Esophagus muscularis mucosa (tissue), 4 donors: Measurements from ENCODE around the gene IRAK1. TPM values are rescaled to one million over a fixed set of nuclear protein-coding genes. Genes with fewer than 3 reads are reported as not detected.

Experiments
- DNase-seq: peaks from one replicate; pipeline ENCODE4 v3.0.0-alpha.2; 2017; ENCODE audit errors: extremely low spot score
- H3K27ac ChIP-seq, 4 donors: fragments of 200-600 bp; sonication (generic); replicated peaks in 1 of 4; 1 replicate in 3 of 4; 2 replicates in 1 of 4; pipeline ENCODE4 v1.5.1; 2016 to 2019; ENCODE audit warnings: mild to moderate bottlenecking in 1 of 4
- H3K27me3 ChIP-seq, 4 donors: fragments of 200-600 bp; sonication (generic); one replicate each; pipeline versions ENCODE4 v1.5.1 to v1.6.0; 2016 to 2019
- H3K36me3 ChIP-seq, 4 donors: fragments of 200-600 bp; sonication (generic); one replicate each; pipeline ENCODE4 v1.5.1; 2016 to 2019
- H3K4me1 ChIP-seq, 4 donors: fragments of 200-600 bp; sonication (generic); one replicate each; pipeline ENCODE4 v1.5.1; 2016 to 2019
- H3K4me3 ChIP-seq, 4 donors: fragments of 200-600 bp; sonication (generic); 1 replicate in 2 of 4; 2 replicates in 2 of 4; pipeline ENCODE4 v1.5.1; 2016 to 2019; ENCODE audit warnings: mild to moderate bottlenecking in 4 of 4, moderate library complexity in 1 of 4
- H3K9me3 ChIP-seq, 4 donors: fragments of 200-600 bp; sonication (generic); 1 replicate in 3 of 4; 2 replicates in 1 of 4; pipeline ENCODE4 v1.5.1; 2016 to 2019
- CTCF ChIP-seq, 3 experiments: fragments of 200-600 bp in 2 of 3; fragments of 450-650 bp in 1 of 3; sonication (generic) in 2 of 3; IDR thresholded peaks; one replicate each; pipeline ENCODE4 v1.5.1; 2017 to 2019; ENCODE audit warnings: antibody characterized with exemption in 3 of 3, mild to moderate bottlenecking in 2 of 3, moderate library complexity in 1 of 3
- EP300 ChIP-seq: sonication (generic); formaldehyde crosslinking; IDR thresholded peaks from one replicate; pipeline ENCODE4 v1.6.1; 2017; ENCODE audit warnings: antibody characterized with exemption
- POLR2A ChIP-seq: fragments of 450-650 bp; IDR thresholded peaks from one replicate; pipeline ENCODE4 v1.6.1; 2017; ENCODE audit warnings: antibody characterized with exemption, moderate library complexity, mild to moderate bottlenecking, low read depth
- POLR2AphosphoS5 ChIP-seq, 2 donors: sonication (generic); formaldehyde crosslinking; IDR thresholded peaks; one replicate each; pipeline ENCODE4 v1.6.1; 2017; ENCODE audit warnings: antibody characterized with exemption in 2 of 2
- WGBS: methylation state at CpG from one replicate; pipeline ENCODE4 v1.1.5; 2018; 5-methylcytosine and 5-hydroxymethylcytosine counted together
- intact Hi-C: fragments of 100-400 bp; cut with DNase I; formaldehyde crosslinking; loops from one replicate; pipeline ENCODE4 v1.15.1; 2023
- small RNA-seq, 3 donors: library from RNA; depleted of rRNA; stranded (forward); fragments of <200 nt; gene quantifications; one replicate each; pipeline ENCODE3, GENCODE V24; 2016
- total RNA-seq, 4 donors: library from RNA; depleted of rRNA; stranded (reverse); fragments of >200 nt; gene quantifications; one replicate each; pipeline versions ENCODE4 v1.1.0 to v1.2.1, GENCODE V29; 2016

The IRAK1 gene
- total RNA-seq, 4 donors from 2014 or later, result 50.5 to 74.9 (median 67.6) TPM

- DNase-seq, result no peak
- WGBS, result 85% methylated on average over 4 of the region's 5 CpGs
- no peak overlapping the region for H3K4me3 ChIP-seq
- H3K9me3 ChIP-seq, result no peaks in the 10 kb centered on the region
- H3K27me3 ChIP-seq, result no peaks in the 10 kb centered on the region
- H3K27ac ChIP-seq, result peak overlapping the region in 3 of 4 donors; percentile 95 to 99 (median 98)
- H3K36me3 ChIP-seq, result peaks cover 15 to 42% (median 38%) of the 10 kb centered on the region in 4 donors
- H3K4me1 ChIP-seq, result peaks cover 41 to 62% (median 54%) of the 10 kb centered on the region in 4 donors
- TF ChIP-seq POLR2AphosphoS5 (IDR thresholded peaks at IDR 0.05), result no peak
- TF ChIP-seq POLR2A, result no peak
- no peak for TF ChIP-seq CTCF (IDR thresholded peaks at IDR 0.05)
- TF ChIP-seq EP300, result no peak
- intact Hi-C loops, result no loop called here
Measured at GRCh38 chrX:153965406-153965805, 54.3 kb downstream of the IRAK1 start.

- Histone ChIP-seq H3K27me3 (no peaks in the 10 kb centered on the region), H3K4me1 (peaks cover 36 to 52% (median 46%) of the 10 kb centered on the region in 4 donors), H3K36me3 (peaks cover 20 to 55% (median 51%) of the 10 kb centered on the region in 4 donors), H3K4me3 (no peak overlapping the region), H3K27ac (no peak overlapping the region), H3K9me3 (no peaks in the 10 kb centered on the region)
- DNase-seq, result no peak
- intact Hi-C loops, result no loop called here
- WGBS, result 92% methylated on average over 13 of the region's 14 CpGs
- no peak for TF ChIP-seq EP300
- no peak for TF ChIP-seq POLR2AphosphoS5 (IDR thresholded peaks at IDR 0.05)
- no peak for TF ChIP-seq POLR2A
Measured at GRCh38 chrX:153964105-153964504, 55.6 kb downstream of the IRAK1 start.

GRCh38 chrX:153963546-153963945 is 56.2 kb downstream of the IRAK1 start:
- Histone ChIP-seq H3K9me3 (no peaks in the 10 kb centered on the region), H3K36me3 (peaks cover 20 to 60% (median 56%) of the 10 kb centered on the region in 4 donors), H3K4me1 (peaks cover 30 to 46% (median 40%) of the 10 kb centered on the region in 4 donors), H3K27me3 (no peaks in the 10 kb centered on the region), H3K27ac (no peak overlapping the region), H3K4me3 (no peak overlapping the region)
- 83% methylated on average over 2 of the region's 12 CpGs for WGBS
- DNase-seq, result no peak
- intact Hi-C loops, result no loop called here
- no peak for TF ChIP-seq CTCF (IDR thresholded peaks at IDR 0.05)

- 78% methylated on average over 7 of the region's 11 CpGs for WGBS
- intact Hi-C loops, result no loop called here
Measured at GRCh38 chrX:153961292-153961691, 58.4 kb downstream of the IRAK1 start.

GRCh38 chrX:153960786-153961185 is 58.9 kb downstream of the IRAK1 start:
- no peak overlapping the region for H3K4me3 ChIP-seq
- intact Hi-C loops, result no loop called here
- H3K36me3 ChIP-seq, result peaks cover 20 to 88% (median 84%) of the 10 kb centered on the region in 4 donors
- peaks cover 3 to 23% (median 19%) of the 10 kb centered on the region in 4 donors for H3K4me1 ChIP-seq
- whole genome bisulfite sequencing, result 94% methylated on average over 22 of the region's 22 CpGs
- H3K27ac ChIP-seq, result no peak overlapping the region
- TF ChIP-seq EP300, result no peak
- no peak for TF ChIP-seq POLR2AphosphoS5 (IDR thresholded peaks at IDR 0.05)
- no peak for TF ChIP-seq POLR2A
- TF ChIP-seq CTCF (IDR thresholded peaks at IDR 0.05), result no peak
- no peak for DNase-seq
- no peaks in the 10 kb centered on the region for H3K9me3 ChIP-seq
- H3K27me3 ChIP-seq, result no peaks in the 10 kb centered on the region

More at GRCh38 chrX:153961292-153961691, 58.4 kb downstream of the IRAK1 start:
- no peaks in the 10 kb centered on the region for H3K9me3 ChIP-seq
- H3K4me3 ChIP-seq, result no peak overlapping the region
- peaks cover 7 to 28% (median 24%) of the 10 kb centered on the region in 4 donors for H3K4me1 ChIP-seq
- H3K27ac ChIP-seq, result peak overlapping the region in 2 of 4 donors; percentile 21 to 35
- TF ChIP-seq POLR2A, result no peak
- no peak for TF ChIP-seq CTCF (IDR thresholded peaks at IDR 0.05)
- no peak for TF ChIP-seq EP300
- no peak for TF ChIP-seq POLR2AphosphoS5 (IDR thresholded peaks at IDR 0.05)
- no peaks in the 10 kb centered on the region for H3K27me3 ChIP-seq
- DNase-seq, result no peak
- peaks cover 20 to 83% (median 79%) of the 10 kb centered on the region in 4 donors for H3K36me3 ChIP-seq

Small RNAs within 50 kb of the gene (small RNA-seq; reads per million reads assigned to genes)
- 0 to 0.08 (median 0) reads per million in 3 donors for gene MIR3202-1

Other genes starting within 250 kb of the IRAK1 start
- 1 to 10 TPM in 2 of 4 donors, under 1 TPM in 2; 0.52 to 2.2 (median 1.1) TPM for gene SRPK3, start 238.9 kb downstream of the IRAK1 start, total RNA-seq
- 10 to 100 TPM; 52.3 to 76.3 (median 70.3) TPM for gene IDH3G, start 225.5 kb downstream of the IRAK1 start, total RNA-seq
- gene SSR4, start 225.2 kb downstream of the IRAK1 start, total RNA-seq, result 100 to 1,000 TPM; 100 to 115 (median 109) TPM
- gene PDZD4, start 189.4 kb downstream of the IRAK1 start, total RNA-seq, result 10 to 100 TPM; 20.0 to 48.4 (median 36.9) TPM
- gene L1CAM, start 133.7 kb downstream of the IRAK1 start, total RNA-seq, result 10 to 100 TPM; 22.4 to 47.9 (median 30.0) TPM
- 1 to 10 TPM; 1.2 to 7.6 (median 4.5) TPM for gene AVPR2, start 115.2 kb downstream of the IRAK1 start, total RNA-seq
- 10 to 100 TPM; 15.9 to 22.4 (median 17.7) TPM for gene ARHGAP4, start 93.6 kb downstream of the IRAK1 start, total RNA-seq
- 100 to 1,000 TPM in 2 of 4 donors, 10 to 100 TPM in 2; 89.3 to 106 (median 95.4) TPM for gene NAA10, start 84.9 kb downstream of the IRAK1 start, total RNA-seq
- 10 to 100 TPM in 1 of 4 donors, 1 to 10 TPM in 3; 8.0 to 12.6 (median 9.1) TPM for gene RENBP, start 75.3 kb downstream of the IRAK1 start, total RNA-seq
- gene HCFC1, start 48.1 kb downstream of the IRAK1 start, total RNA-seq, result 100 to 1,000 TPM in 1 of 4 donors, 10 to 100 TPM in 3; 50.7 to 102 (median 60.8) TPM
- 1 to 10 TPM; 3.6 to 6.9 (median 6.1) TPM for gene TMEM187, start 47.1 kb downstream of the IRAK1 start, total RNA-seq
- gene MECP2, start 77.8 kb upstream of the IRAK1 start, total RNA-seq, result 10 to 100 TPM; 57.7 to 79.4 (median 64.8) TPM
- not detected for gene OPN1LW, start 124.3 kb upstream of the IRAK1 start, total RNA-seq
- gene OPN1MW, start 162.7 kb upstream of the IRAK1 start, total RNA-seq, result not detected
- not detected for gene OPN1MW2, start 199.9 kb upstream of the IRAK1 start, total RNA-seq
- gene OPN1MW3, start 237.7 kb upstream of the IRAK1 start, total RNA-seq, result not detected